ENCODE measurements around the gene GNB4.

DNA sequence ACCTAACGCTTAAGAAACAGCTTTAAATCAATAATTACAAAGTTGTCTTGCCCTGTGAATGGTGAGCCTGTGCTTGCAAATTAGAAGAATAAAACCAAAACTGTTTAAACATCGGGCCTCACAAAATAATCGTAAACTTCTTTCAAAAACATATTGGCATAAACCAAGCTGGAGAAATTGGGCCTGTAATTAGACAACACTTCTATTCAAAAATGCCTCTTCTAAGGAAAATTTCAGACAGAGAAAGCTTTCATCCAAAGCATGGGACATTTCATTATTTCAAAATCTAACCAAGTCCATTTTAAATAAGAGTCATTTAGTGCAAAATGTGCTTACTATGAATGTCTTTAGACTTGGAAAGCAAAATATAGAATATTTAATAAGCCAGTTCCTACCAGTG is 35.5 kb upstream of the GNB4 start:
- TF ChIP-seq, protein P1, sequence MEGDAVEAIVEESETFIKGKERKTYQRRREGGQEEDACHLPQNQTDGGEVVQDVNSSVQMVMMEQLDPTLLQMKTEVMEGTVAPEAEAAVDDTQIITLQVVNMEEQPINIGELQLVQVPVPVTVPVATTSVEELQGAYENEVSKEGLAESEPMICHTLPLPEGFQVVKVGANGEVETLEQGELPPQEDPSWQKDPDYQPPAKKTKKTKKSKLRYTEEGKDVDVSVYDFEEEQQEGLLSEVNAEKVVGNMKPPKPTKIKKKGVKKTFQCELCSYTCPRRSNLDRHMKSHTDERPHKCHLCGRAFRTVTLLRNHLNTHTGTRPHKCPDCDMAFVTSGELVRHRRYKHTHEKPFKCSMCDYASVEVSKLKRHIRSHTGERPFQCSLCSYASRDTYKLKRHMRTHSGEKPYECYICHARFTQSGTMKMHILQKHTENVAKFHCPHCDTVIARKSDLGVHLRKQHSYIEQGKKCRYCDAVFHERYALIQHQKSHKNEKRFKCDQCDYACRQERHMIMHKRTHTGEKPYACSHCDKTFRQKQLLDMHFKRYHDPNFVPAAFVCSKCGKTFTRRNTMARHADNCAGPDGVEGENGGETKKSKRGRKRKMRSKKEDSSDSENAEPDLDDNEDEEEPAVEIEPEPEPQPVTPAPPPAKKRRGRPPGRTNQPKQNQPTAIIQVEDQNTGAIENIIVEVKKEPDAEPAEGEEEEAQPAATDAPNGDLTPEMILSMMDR (IDR thresholded peaks at IDR 0.05), result no peak
- peak in 1 of 2 donors; percentile 21 for TF ChIP-seq EP300 (IDR thresholded peaks at IDR 0.05)
- no peak for TF ChIP-seq POLR2A (IDR thresholded peaks at IDR 0.05)
